Prostate gland (tissue), 2 donors: ENCODE results near the gene FRK.

Source experiments
- CTCF ChIP-seq, 4 experiments: fragments of 200-600 bp in 2 of 4; fragments of 450-650 bp in 2 of 4; sonication (generic) in 2 of 4; IDR thresholded peaks; 1 replicate in 3 of 4; 2 replicates in 1 of 4; pipeline ENCODE4 v1.5.1; 2016 to 2019; ENCODE audit warnings: antibody characterized with exemption in 4 of 4, mild to moderate bottlenecking in 2 of 4, moderate library complexity in 2 of 4
- POLR2AphosphoS5 ChIP-seq: sonication (generic); formaldehyde crosslinking; IDR thresholded peaks from one replicate; pipeline ENCODE4 v1.6.1; 2017; ENCODE audit warnings: antibody characterized with exemption

DNA sequence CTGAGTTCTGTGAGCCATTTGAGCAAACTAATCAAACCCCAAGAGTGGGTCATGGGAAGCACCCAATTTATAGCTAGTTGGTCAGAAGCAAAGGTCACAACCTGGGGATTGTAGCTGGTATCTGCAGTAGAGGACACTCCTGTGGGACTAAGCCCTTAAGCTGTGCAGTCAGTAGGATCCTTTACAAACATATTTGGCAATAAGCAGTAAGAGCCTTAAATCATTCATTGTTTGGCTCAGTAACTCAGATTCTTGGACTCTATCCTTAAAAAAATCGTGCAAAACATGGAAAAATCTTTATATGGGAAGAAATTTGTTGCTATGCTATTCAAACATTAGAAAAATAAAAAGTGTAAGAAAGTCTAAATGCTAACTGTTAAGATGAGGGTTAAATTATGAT is 29.9 kb downstream of the FRK start:
- TF ChIP-seq CTCF (IDR thresholded peaks at IDR 0.05) (no peak), POLR2AphosphoS5 (no peak)
